ENCODE results near the gene TARS1. TPM values are rescaled to one million over a fixed set of nuclear protein-coding genes. Genes with fewer than 3 reads are reported as not detected.

TARS1 gene
- total RNA-seq, result 100 to 1,000 TPM; 158 to 195 TPM

GRCh38 chr5:33440482-33441240, at the start of gene TARS1:
TSS of gene TARS1 (plus strand) at chr5:33440965. CDS start at chr5:33441087, 122 bp downstream.

Data from melanocyte of skin (primary cell).